T-helper 22 cell (primary cell): ENCODE measurements around the gene SLC2A4RG.
"Not testable (repeated sequence)": the region's sequence is repeated elsewhere in the genome, so short reads cannot be mapped to it uniquely, and the experiment has no call there.

ENCODE experiments used
- DNase-seq: peaks from one replicate; pipeline ENCODE4 v3.0.0-alpha.2; 2020; ENCODE audit warnings: low read depth

Gene SLC2A4RG

DNA sequence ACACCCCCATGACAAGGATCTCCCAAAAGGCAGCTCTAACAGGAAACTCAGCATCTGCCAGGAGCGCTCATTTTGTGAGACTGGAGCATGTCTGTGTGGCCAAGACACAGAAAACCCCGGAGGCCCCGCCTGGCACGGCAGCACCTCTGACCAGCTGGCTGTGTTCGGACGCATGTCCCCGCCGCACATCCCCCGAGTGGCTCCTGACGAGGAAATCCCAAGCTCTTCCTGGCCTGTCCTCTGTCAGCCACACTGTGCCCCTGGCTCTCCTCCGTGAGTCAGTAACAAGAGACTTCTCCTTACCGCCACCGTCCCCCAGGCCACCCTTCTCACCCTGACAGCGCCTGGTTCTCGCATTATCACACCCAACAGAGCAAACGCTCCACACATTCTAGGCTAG, 14.4 kb downstream of the SLC2A4RG start:
- no peak for DNase-seq

DNA sequence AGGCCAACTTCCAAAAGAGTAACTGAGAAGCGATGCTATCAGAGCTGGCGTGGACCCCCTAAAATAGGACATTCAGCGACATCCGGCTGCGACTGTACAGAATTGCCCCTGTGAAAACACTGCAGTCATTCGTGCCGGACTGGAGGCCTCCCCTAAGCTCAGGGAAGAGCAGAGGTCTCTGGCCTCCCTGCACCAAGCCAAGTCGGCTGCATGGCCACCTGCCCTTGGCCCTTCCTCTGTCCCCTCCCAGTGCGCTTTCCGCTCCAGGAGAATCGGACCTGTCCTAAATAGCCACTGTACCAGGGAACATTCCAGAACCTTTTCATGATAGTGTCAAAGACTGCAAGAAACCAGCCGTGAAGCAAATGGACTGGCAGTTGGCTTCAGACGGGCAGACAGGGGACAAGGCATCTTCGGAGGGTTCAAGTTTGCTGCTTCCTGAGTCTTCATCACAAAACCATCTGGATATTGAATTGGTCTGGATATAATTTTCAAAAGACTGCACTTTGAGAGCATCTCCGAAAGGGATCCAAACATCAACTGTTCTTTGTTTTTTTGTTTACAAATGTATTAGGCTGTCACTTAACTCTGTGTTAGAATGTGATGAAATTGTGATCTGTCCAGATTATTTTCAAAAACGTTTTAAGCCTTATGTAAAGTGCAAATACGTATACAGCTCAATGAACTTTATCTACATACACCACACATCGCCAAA, 16.5 kb downstream of the SLC2A4RG start:
- DNase-seq: no peak

DNA sequence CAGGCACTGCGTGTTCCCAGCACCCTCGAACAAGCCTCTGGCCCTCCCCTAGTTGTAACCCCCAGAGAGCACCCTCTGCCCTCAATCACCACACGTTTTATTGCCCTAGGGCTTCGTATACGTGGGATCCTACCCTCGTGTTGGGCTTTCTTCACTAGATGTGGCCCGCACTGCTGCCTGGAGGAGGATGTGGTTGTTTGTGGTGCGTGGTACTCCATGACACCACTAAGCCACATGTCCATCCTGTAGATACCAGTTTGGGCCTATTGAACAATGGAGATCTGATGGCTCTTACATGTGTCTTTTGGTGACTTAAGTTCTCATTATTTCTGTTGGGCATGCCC, 17.0 kb downstream of the SLC2A4RG start:
- no peak for DNase-seq

DNA sequence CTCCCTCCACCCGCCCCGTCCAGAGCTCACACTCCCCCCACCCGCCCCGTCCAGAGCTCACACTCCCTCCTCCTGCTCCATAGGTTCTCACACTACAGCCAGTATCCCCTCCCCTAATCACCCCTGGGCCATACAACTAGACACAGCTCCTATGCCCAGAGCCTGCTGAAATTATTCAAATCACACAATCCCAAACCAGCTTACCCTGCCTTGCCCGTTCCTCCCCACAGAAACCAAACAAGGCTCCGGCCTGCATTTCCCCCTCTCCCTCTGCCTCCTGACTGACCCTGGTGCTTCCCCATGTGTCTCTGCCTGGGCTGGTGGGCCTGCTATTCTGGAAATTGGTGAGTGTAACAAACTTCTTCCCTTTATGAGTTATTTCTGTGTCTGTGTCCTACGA, 18.6 kb downstream of the SLC2A4RG start:
- DNase-seq: no peak

DNA sequence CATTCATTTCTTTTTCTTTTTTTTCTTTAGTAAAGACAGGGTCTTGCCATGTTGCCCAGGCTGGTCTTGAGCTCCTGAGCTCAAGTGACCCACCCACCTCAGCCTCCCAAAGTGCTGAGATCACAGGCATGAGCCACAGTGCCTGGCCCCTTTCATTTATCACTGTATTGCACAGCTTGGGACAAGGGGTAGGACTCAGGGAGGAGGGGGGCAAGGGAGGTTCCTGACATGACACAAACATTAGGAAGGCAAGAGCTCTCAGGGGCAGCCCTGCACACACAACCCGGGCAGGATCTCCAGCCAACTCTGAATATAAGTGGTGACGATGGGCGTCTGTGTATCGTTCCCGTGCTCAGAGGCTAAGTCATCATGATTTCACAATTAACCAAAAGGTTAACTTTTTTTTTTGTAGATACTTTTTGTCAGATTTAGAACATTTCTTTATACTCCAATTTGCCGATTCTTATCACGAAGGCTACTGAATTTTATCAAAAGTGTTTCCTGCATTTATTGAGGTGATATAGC, 19.9 kb downstream of the SLC2A4RG start:
- no peak for DNase-seq

DNA sequence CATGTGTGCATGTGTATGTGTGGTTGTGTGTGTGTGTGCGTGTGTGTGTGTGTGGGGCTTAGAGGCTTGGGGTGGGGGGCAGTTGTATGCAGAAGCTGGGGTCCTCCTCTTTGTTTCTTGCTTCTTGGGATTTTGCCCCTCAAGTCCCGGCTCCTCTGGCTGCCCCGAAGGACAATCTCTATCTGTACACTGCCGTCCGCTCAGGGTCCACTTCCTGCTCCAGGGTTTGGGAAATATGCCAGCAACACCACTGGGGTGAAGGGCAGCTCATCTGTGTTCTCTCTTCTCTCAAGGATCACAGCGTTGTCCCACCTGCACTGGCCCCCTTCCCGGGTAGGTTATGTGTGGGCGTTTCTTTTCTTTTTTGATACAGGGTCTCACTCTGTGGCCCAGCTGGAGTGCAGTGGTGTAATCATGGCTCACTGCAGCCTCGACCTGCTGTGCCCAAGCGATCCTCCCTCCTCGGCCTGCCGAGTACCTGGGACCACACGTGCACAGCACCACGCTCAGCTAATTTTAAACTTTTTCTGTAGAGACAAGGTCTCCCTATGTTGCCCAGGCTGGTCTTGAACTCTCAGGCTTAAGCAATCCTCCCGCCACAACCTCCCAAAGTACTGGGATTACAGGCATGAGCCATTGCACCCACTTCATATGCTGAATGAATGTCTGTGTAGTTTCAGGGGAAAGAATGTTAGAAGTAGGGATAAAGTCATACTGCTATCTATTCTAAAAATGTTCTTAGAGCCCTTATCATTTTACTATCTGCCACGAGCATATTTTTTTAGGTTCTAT, 25.7 kb downstream of the SLC2A4RG start:
- no peak for DNase-seq

DNA sequence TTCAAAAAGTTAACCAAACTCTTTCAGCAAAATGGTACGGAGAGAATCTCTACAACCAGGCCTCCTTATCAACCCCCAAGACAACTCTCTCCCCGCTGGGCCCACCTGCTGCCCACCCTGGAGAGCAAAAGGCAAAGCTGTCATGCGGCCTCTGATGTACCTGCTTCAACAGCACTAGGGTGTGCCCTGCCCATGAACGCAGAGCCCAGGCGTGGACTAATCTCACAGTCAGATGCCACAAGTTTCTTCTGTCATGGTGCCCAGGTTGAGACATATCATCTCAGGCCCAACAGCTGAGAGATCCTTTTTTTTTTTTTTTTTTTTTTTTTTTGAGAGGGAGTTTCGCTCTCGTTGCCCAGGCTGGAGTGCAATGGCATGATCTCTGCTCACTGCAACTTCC, 26.3 kb downstream of the SLC2A4RG start:
- DNase-seq: no peak

DNA sequence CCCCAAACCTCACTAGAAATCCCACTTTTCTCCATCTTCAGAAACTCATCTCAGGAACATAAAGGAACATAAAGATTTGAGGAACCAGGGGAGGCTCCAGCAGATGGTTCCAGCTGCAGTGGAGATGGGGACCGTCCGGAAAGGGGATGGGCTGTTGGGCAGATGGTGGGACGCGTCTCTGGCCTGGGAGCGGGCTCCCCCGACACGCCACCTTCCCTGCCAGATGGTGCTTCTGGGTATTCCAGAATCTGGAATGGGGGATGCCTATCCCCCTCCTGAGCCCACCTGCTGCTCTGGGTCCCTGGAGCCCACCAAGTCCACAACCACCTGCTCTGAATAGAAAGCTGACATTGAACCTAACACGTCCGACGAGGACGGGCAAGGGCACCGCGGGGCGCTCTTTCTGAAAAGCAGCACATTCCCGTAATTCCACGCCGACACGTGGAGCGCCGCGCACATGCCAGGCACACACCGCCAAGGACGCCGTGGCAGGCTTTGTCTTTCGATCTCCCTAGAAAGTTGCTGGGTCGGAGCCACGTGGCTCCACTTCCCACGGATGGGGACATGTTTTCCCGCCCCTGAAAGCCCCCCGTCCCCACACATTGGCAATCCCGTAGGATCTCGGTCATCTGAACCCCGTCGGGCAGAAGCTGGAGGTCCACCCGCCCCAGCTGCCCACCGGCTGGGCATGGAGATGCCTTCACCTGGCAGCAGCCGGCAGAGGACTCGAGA, 27.3 kb downstream of the SLC2A4RG start:
- DNase-seq: no peak

DNA sequence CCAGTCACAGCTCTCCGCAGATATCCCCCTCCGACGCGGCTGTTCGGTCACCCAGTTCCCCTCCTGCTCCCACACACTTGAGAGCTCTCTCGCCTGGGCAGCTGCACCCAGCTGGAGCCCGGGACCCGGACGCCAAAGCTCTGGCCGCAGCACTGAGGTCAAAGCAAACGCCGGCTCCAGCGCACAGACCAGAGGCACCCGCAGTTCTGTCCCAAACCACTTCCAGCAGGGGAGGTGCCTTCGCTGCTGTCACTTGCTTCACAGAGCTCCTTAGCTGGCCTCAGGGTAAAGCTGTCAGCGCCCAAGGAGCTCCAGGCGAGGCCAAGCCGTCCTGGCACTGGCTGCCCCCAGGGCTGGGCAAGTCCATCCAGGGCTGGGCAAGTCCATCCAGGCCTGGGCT, 27.9 kb downstream of the SLC2A4RG start:
- DNase-seq: no peak

DNA sequence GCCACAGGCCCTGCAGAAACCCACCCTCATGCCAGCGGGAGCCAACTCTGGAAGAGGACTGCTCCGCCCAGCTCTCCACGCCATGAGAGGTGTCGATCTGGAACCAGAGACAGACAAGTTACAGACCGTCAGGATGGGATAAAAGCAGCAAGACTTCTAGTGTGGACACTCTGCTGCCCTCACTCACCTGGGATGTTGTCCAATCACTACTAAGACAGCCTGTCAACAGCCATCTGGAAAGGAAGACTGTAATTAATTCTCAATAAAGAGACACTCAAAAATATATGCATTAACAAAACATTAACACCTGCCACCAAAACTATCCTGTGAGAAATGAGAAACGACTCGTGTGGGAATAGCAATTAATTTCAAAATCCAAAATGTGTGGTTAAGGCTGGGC, 28.3 kb downstream of the SLC2A4RG start:
- no peak for DNase-seq

DNA sequence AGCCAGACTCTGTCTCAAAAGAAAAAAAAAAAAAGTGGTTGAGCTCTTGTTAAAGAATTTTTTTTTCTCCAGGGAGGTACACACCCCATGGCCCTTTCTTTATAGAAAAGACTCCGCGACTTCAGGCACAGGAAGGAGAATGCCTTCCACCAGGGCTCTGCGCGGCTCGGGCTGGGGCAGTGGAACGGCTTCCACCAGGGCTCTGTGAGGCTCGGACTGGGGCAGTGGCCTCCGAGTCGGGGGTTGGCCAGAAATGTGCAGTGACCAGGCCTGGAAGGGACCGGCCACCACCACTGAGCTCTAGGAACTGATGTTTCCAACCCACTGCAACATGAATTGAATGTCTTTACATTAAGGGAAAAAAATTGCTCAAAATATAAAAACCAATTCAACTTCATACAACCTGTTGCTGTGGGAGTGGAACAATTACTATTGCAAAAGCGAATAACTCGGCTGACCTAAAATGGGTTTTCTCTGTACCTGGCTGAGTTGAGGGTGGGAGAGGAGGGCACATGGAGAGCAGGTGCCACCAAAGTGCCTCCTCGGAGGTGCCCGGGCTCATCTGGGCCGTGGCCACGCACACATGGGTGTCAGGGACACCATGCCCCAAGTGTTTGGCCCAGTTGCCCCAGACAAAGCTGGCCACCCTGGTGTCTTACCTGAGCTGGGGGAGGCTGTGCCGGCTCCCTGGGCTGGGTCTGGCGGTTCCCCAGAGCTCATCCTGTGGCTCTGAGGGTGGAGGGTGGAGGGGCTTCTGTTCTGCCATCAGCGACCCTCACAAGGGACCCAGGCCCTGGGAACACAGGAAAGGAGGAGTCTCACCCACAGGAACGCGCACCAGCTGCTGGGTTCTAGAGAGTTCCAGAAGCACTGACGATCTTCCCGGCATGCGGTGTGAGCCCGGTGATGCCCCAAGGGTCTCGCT, 29.3 kb downstream of the SLC2A4RG start:
- DNase-seq: no peak

DNA sequence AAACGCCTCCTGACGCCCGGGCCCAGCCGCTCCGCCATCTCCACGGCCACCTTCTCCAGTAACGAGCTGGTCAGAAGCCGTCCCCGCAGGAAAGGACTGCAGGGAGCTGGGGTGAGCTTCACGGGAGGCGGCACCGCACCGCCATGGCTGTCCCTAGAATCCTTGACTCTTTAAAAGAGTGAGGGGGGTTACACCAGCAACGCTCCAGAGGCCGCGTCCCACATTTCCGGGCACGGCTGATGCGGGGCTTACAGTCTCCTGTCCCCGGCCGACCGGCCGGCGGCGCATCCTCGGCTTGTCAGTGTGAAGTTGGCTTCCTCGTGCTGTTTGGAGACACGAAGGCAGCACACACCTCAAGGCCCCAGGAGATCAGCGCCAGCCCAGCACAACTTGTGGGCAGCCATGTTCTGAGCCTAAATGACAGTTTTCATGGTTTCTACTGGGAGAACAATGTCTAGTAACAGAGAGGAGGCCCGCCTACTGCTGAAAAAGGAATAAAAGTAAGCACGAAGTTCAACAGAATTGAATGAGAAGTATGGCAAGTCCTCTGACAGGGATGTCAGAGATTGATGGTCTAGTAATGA, 30.4 kb downstream of the SLC2A4RG start:
- no peak for DNase-seq

DNA sequence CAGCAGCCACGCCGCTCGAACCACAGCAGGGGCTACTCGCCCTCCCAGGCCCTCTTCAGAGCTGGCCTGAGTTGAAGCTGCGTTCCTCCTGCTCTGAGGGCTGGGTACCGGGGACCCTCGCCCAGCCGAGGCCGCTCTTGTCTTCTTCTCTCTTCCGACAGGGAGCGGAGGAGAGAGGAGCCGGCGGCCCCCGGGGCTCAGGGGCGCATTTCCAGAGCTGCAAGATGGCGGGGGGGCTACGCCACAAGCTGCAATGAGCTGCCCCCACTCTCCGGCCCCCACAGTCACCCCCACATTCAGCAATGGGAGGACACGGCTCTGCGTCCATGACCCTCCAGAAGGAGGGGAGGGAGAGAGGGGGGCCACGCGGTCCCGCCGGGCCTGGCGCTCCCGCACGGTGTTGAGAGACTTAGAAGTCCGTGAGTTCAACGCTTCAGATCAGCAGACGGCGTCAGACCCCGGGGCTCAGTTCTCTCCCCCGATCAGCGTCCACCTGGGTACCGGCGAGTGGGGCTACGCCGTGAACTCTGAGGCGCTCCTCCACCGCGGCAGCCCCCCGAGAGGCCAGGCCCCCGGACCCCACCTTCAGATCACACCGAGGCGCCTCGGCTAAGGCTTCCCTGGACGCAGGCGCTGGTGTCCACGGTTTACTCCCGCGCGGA, 31.6 kb downstream of the SLC2A4RG start:
- DNase-seq: no peak

DNA sequence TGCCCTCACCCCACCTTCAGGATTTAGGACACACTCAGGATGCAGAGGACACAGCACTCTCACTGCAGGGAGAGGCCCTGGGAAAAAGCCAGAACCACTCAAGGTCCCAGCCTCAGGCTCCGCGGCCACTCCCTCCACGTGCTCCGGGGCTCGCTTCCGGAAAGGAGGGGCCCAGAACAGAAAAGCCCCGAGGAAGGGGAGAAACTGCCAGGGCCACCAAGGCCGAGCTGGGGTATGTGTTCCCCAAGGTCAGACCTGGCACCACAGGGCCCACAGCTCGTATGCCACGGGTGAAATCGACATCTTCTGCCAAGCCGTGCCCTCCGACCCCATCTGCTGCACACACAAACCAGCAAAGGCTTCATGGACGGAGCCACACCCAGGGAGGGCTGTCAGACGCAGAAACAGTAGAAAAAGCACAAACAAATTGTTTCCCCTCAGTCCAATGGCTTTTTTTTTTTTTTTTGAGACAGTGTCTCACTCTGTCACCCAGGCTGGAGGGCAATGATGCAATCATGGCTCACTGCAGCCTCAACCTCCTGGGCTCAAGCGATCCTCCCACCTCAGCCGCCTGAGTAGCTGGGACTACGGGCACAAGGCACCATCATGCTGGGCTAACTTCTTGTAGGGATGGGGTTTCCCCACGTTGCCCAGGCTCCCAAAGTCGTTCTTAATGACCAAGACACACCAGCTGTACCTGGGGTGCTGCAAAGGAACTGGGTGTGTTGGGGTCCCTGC, 33.4 kb downstream of the SLC2A4RG start:
- DNase-seq: no peak

DNA sequence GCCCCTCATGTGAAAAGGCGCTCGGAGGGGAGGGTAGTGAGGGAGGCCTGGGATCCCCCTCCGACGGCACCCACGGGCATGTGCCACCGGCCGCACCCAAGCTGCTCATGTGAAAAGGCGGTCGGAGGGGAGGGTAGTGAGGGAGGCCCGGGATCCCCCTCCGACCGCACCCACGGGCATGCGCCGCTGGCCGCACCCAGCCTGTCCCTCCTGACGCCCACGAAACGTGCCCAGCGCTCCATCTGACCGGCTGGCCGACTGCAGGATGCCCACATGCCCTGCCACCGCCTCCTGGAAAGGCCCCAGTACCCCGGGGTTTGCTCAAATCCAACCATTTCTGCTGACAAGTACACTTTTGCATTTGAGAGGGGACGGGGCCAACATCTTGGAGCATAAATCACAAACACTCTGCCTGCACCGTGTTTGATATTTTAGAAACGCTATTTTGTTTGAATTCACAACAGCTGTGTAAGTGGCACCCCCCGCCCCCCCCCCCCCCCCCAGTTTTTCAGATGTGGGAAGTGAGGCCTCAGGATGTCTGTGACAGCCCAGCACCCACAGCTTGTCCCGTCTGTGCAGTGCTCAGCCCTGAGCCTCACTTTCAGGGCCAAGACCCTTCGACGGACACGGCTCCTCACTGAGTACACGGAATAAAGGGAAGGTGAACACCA, 34.1 kb downstream of the SLC2A4RG start:
- DNase-seq: no peak

DNA sequence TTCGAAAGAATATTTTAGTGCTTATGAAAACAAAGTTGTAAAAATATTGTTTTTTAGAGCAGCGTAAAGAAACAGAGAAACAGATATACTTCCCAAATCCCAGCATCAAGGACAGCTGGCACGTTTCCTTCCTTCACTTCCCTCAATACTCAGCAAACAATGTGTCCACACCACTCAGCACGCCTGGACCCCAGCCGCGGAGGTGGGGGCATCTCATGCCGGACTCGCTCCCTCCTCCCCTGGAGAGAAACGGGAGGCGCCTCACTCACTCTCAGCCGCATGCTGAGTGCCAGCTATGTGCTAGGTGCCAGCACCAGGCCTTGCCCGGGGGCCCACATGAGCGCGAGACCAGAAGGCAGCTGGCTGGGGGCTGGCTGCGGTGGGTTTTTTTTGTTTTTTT, 34.7 kb downstream of the SLC2A4RG start:
- no peak for DNase-seq

DNA sequence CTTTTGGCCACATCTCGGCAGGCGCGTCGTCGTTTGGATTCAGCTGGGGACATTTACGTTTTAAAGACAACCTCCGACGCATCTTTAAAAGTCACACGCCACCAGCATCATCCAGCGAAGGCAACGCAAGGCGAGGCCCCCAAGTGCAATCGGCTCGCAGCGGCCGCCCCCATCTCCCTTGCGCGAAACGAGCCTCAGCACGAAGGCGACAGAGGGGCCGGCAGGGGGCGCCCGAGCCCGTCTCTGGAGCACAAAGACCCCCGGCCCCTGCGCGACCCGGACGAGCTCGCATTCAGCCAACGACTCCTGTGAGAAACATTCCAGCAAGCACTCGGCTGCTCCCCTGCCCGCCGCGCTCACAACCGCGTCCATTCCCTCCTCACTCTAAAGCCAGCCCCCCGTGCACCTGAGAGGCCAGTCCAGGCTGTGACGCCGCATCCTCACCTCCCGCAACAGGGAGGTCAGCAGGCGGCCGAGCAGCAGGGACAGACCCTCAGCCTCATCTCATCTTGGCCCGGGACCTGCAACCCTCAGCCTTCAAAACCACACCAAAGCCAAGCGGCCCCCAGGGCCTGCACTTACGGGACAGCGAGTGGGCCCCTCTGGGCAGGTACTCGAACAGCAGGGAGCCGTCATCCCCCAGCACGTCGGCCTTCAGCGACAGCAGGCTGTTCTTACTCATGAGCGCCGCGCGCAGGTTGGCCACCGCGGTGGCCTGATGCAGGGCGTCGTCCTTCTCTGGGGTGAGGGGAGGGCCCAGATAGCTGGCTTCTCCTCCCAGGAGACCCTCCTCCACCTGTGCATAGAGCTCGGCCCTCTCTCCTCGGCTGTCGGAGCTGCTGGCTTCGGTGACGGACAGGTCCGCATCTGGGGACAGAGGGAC, 35.8 kb downstream of the SLC2A4RG start:
- no peak for DNase-seq

DNA sequence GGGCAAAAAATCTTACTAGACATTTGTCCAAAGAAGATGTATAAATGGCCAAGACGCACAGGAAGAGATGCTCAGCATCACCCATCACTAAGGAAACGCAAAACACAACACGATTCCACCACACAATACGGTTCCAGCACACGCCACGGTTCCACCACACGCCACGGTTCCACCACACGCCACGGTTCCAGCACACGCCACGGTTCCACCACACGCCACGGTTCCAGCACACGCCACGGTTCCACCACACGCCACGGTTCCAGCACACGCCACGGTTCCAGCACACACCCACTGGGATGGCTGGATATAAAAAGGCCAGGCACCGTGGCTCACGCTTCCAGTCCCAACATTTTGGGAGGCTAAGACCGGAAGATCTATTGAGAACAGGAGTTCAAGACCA, 37.3 kb downstream of the SLC2A4RG start:
- DNase-seq: not testable (repeated sequence)

DNA sequence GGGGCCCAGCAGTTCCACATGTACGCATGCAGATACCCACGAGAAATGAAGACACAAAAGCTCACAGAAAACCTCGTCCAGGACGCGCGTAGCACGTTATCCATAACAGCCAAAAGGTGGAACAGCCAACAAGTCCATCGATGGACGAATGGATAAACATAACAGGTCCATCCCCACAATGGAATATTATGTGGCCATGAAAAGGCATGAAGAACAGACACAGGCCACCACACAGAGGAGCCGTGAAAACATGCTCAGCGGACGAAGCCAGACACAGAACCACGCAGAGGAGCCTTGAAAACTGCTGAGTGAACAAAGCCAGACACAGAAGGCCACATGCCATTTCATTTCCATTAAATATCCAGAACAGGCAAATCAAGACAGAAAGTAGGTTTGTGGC, 38.0 kb downstream of the SLC2A4RG start:
- DNase-seq: no peak
